Stimulated activated CD4-positive, alpha-beta T cell treated with anti-CD3 and anti-CD28 coated beads, Interleukin-15, amount 100 ng/mL, for 48 hours (primary cell): Measurements from ENCODE around the gene URM1.

Experiments used
- DNase-seq, 2 donors: peaks; one replicate each; pipeline ENCODE4 v3.0.0-alpha.2; 2020; ENCODE audit warnings: low read depth in 2 of 2

URM1 gene

DNA sequence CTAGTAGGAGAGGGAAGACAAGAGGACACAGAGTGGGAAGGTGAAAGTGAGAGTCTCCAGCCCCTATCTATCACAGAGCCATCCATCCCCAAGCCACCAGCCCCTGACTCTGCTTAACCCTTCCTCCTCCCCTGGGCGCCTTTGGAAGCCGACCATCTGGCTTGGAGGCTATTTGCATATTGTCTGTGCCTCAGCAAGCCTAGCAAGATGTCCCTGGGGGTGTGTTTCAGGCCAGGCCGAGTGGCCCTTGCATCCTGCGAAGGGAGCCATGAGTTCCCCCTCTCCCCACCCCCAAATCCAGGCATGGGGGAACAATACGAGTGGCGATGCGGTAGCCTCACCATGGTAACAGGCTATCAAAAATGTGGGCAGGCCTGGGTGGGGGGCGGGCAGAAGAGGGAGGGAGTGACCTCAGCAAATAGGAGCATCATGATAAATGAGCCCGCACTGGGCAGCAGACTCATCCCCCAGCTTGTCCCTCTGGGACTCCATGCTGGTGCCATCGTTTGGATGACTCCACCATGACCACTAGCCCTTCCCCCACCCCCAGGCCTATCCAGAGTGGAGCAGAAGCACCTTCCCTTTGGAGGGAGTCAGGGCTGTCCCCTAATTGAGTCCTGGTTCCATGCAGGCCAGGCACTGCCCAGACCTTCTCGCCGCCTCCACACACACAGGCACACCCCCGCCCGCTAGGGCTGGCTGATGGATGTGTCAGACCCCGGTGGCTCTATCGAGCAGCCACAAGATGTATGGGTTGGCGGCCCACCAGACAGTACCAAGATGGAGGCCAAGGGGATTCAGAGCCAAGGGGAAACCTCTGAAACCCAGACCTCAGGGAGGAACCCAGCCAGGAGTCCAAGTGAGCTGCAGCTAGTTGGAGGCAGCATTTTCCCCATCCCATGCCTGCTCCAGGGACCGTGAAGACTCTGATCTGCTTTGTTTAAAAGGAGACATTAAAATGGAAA is 14.6 kb downstream of the URM1 start:
- DNase-seq, result no peak

DNA sequence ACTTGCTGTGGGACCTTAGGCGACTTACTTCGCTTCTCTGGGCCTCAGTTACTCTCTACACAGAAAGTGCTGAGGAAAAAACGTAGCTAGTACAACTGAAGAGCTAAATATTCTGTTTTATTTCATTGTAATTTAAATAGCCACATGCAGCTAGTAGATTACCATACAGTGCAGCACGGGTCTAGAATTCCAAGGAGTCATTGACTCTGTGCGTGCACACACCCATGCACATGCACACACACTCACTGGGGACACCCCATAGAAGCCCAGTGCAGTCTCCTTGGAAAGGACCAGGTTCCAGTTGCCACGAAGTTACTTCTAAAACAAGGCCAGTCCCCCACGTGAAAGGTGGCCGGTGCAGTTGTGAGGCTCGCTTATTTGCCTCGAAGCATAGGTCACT is 17.0 kb downstream of the URM1 start:
- DNase-seq, result no peak

DNA sequence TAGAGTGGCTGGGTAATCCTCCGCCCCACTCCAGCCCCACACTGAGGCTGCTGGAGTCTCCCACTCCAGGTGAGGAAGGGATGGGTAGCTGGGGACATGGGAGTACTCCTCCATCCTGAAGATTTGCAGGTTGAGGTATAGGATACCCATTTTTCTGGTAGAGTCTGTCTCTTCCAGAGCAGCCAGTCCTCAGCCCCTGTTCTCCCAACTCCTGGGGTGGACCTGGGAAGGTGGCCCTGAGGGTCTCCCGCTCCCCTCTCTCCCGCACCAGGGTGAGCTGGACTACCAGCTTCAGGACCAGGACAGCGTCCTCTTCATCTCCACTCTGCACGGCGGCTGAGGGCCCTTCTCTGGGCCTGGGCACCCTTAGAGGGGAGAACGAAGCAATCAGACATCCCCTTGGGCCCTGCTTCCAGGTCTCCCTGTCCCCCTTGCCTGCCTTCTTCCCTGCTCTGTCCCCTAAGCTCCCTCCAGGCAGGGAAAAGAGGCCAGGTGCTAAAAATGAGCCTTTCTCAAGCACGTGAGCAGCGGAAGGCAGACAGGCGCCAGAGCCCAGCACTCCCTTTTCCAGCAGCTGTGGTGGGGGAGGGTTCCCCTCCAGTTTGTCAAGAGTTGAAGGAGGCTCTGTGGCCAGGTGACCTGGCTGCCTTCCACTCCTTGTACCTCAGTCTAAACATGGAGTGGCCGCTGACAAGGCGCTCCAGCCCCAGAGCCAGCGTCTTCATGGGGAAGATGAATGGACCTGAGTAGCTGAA is 18.4 kb downstream of the URM1 start:
- no peak for DNase-seq

DNA sequence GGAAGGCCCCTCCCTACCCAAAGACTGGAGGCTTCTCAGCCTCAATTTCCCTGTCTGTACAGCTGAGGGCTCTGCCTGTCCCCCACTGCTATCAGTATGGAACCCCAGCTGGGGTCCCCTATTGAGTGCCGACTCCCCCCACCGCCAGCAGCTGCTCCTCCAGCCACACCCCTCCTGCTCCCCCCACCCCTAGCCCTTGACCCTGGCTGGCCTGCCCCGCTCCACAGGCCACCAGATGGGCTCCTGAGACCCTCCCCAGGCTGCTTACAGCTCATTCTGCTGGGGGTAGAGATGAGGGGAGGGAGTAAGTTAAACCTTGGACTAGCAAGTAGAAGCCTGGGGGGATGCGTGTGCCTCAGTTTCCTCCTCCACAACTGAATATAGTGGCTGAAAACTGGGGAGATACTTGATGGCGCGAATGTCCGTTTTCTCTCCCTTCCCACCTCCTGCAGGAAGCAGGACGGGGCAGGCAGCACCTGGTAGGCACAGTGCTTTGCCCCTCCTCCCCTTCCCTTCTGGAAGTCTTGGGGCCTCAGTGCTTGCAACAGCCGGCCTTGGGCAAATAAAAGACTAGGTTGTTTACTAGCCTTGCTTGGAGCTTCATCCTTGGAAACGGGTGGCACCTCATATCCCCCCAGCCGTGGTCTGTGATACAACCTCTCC is 19.1 kb downstream of the URM1 start:
- no peak for DNase-seq

DNA sequence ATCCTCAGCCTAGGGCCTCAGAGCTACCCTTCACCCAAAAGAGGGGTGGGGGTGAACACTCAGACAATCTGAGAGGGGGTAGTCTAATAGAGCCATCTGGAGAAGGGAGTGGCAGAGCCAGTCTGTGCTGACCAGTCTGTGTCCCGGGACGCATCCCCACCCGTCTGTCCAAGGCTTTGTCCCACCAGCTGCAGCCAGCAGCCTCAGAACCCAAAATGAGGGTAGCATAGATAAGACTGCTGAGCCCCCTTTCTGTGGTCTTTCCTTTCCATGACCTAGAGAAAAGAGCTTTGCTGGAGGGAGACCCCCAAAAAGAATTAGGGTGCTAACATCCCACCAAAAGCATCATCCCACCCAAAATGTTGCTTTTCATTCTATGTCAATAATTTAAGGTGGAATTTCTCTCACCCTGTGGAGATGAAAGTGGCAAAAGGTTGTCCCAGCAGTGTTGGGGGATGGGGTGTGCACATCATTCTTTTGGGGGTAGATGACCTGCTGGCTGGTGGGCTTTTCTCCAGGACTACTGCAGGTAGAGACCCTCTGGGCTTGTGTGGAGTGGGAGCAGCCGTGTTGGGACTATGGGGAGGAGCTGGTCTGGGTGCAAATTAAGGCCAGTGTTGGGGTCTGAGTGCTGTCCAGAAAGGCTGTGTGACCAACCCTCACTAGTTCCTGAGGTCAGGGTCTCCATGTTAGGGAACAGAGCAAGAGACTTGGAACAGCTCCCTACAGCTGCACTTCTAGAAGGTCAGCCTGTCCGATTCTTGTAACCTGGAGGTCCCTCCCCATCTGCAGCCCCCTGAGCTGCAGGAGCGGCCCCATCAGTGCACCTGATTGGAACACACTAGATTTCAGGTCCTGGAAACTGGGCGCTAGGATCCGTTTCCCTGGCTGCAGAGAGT is 19.9 kb downstream of the URM1 start:
- no peak for DNase-seq

DNA sequence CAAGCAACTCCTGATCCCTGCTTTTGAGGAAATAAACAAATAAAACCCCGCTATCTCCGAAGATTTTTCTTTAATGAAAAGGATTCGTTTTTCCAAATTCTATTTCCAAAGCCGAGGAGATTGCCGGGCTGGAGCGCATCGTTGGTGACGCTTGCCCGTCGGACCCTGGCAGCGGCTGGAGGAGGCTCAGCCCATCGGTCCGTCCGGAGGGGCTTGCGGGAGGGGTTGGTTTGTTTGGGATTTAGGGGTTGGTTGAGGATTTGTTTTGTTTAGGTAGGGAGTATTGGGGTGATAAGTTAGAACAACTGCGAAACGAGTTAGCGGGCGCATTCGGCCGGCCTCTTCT is 20.8 kb downstream of the URM1 start:
- no peak for DNase-seq

DNA sequence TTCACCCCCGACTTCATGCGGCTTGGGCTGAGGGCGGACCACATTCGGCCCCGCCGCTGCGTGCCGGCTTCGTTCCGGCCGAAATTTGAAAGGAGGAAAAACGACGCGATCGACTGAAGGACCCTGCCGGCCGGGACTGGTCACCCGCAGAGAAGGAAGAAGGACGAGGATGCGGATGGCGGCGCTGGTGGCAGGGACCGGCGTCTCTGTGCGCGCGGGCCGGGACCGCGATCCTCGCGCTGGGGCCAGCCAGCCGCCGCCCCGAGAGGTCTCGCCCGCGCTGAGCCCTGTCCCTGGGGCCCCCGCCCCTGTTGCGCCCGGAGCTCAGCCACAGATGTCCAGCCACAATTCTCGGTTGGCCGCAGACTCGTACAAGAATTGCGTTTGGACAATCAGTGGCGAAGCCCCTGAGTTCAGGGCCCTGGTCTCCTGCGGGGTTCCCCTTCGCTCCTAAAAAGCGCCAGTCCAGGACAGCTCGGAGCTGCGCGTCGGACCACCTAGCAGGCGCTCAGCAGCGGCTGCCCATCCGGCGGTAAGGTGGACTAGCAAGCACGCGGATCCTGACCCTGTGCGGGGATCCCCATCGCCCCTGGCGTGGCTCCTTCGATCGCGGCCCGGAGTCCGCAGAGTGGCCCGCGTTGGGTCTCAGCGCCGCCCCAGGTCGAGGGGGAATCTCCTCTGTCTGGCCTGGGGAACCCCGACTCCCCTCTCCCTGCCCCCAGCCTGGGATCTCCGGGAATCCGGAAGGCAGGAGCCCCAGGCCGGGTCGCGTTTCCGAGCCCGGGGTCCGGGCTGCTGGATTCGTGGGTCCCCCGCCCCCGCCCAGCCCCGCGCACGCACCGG is 21.3 kb downstream of the URM1 start:
- DNase-seq, result no peak

DNA sequence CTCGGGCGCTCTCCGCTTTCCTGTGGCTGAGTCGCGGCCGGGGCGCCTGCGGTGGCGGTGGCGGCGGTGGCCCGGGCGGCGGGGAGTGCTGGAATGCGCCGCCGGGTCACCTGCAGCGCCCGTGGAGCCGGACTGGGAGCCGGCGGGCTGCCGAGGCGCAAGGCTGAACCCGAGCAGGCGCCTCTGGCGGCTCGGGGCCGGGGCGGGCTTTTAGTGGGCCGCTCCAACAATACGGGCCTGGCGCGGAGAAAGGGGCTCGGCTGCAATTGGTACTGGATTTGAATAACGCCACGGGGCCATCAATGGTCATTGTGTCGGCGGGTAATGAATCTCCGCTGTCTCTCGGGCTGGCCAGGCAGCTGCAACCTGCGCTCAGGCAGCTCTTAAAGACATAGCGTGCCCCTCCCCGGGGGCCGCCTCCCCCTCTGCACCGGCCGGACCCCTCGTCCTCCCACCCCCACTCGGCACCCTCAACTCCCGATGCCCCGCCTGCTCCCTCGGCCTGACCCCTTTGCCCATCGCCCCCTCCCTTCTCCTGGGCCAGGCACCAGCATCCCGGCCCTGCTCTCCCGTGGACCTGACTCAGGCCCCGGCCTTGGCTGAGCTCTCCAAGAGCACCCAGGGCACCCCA is 22.1 kb downstream of the URM1 start:
- no peak for DNase-seq

DNA sequence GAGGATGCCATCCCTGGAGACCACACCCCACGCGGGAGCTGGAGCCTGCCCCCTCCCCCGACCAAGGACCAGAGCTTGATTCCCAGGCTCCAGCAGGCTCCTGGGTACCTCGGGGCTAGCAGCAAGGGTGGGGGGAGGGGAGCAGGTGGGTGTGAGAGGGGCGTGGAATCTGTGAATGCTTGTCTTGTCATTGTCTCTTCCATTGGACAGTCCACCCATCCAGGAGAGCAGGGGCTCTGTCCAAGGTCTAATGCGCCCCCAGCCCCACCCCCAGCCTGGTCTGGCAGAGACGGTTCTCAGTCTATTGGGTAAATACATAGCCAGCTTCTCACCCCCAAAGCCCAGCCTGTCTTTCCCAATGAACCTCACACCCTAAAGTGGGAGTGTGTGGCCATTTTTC is 22.8 kb downstream of the URM1 start:
- no peak for DNase-seq

DNA sequence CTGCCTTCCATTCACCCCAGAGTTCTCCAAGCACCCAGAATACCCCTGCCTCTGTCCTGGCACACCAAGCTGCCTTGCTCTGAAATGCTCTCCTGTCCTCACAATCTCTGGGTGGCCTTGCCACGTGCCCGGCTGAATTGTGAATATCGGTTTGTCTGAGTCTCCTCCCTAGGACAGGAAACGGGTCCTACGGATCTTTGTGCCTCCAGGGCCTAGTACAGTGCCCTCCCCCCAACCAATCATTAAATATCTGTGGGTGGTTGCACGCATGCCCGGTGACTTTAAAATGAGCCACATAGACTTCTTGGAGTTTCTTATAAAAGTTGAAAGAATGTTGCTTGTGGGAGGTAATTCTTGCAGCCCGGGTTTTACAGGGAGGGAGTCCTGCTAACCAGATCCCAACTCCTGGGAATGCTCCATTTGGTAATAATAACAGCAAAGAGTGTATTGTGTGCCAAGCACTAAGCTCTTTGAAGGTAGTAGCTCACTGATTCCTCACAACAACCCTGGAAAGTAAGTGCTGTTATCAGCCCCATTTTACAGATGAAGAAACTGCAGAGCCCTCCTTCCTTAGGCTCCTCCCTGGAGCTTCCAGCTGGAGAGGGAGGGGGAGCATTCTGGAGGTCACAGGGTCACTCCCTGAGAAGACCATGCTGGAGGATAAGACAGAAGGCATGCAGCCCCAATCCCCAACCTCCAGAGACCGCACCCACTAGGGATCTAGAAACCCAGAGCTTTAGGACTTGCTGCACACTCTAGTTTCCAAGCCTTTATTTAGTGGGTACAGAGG is 23.4 kb downstream of the URM1 start:
- DNase-seq, result no peak

DNA sequence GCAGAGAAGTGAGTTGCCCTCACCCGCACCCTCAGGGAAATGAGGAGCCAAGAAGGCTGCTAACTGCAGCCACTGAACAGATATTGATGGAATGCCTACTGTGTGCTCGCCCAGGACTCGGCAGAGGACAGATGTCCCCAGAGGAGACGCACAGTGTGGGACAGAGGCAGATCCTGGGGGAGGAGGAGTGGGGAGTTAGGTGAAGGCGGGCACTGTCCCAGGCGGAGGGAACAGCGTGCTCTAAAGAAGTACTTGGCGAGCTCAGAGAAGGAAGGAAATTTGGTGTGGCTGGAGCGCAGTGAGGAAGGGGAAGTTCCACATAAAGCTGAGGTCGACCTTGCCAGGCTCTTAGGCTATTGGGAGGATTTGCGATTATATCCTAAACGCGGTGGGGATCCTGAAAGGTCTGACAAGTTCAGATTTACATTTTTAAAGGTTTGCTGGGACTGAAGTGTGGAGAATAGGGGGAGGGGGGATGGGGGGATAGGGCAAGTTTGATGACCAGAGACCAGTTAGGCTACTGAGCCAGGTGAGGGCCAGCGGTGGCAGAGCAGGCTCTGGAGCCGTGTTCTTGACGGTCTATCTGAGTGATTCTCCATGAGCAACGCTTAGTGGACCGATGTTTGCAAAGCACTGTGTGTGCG is 25.9 kb downstream of the URM1 start:
- DNase-seq, result no peak

DNA sequence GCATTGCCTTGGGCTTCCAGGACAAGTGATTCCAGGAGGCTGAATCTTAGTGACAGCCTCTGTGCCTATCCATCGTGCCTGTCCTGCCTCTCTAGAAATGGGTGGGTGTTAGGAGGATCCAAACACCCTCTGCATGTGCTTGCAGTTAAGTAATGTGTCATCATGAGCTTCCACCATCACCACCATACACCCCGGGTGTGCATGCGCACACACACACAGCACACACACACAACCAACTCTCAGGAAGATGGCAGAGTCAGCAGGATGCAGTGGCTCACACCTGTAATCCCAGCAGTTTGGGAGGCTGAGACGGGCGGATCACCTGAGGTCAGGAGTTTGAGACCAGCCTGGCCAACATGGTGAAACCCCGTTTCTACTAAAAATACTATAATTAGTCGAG is 26.7 kb downstream of the URM1 start:
- DNase-seq, result no peak

DNA sequence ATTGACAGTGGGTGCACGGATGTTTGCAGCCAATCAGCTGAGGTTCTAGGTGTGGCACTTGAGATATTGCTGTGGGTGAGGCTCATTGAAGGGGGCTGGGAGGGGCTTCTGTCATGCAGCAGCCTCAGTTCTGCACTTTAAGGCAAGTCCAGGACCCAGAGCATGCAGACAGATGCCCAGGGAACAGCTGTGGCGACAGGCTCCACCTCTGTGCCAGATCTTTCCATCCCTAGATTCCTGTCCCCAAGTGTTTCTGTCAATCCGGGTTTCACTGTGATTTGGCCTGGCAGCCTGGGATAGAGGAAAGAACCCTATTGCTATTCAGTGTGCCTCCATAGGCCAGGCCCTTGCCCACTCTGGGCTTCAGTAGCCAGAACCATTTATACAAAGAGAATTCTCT is 28.7 kb downstream of the URM1 start:
- DNase-seq, result no peak

DNA sequence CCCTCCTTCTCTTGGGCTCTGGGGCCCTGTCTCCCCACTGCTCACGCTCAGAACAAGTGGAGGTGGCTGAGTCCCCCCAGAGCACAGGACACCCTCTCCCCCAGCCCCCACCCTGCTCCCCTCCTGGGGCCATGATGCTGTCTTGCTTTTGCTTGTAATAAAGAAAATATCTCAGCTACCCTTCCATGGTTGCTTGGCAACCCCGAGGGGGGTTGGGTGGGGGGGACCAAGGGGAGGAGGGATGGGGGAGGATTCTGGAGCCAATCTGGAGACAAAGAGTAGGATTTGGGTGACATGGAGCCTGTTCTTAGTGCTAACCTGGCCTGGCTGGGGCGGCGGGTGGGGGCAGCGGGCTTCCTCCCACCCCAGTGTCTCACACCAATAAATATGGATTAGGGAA is 33.4 kb downstream of the URM1 start:
- no peak for DNase-seq

DNA sequence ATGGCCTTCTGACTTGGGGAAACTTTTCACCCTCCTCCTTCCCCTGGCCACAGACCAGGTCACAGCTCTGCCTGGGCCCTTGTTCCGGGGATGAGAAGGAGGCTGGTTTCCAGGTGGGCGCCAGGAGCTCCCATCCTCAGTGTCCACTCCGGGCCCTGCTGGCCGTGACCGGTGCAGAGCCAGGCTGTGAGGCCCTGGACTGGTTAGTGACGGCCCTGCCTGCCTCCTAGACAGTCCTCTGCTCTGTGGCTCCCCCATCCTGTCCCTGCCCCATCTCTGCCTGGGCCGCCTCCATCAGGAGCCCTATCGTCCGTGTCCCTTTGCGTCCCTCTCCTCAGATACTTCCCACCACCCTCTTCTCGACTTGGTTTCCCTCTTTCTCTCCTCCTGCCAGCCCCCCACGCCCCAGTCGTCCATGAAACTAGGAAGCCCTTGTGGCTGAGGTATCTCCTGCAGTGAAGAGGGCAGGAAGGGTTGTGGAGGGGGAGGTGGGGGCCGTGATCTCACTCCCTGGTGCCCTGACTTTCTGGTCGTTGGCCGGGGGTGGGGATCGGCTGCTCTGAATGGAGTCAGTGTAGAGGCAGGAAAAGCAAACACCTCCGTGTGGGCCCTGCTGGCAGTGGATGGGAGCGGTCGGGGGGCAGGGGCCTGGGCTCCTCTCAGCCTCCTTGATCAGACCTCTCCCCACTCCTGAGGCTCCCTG is 34.1 kb downstream of the URM1 start:
- DNase-seq, result no peak

DNA sequence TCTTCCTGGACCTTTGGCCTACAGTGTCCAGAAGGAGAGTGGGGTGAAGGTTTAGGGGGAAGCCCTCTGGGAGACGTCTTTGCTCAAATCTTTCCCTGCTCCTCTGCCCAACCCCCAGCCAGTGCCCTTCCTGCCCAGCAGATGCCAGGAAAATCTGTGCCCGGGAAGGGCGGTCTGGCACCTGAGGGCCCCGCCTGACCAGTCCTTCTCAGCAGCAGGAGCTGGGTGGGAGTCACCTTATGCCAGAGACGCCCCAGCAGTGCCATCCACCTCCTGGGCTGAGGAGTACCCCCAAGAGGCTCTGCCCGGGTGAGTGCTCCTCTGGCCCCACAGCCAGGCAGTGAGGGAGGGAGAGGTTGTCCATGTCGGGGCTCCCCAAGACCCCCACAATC is 34.6 kb downstream of the URM1 start:
- no peak for DNase-seq

DNA sequence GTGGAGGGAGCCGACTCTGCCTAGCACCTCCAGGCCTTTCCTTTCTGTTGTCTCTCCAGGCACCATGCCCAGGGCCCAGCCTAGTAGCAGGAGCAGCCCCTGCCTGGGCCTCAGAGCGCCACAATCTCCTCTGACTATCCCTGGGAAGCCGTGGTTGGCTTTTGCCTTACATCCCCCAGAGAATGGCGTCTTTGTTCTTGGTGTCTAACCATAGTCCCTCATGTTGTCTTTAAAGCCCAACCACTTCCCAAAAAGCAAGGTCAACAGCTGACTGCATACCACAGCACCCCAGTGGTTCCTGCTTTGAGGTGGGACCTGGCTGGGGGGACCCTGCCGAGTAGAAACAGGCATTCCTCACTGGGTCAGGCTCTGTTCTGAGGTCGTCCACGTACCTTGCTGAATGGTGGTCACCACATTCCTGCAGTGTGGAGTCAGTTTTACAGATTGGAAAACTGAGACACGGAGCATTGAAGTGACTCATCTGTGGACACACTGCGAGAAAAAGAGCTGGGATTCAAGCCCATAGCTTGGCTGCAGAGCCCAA is 35.7 kb downstream of the URM1 start:
- no peak for DNase-seq

DNA sequence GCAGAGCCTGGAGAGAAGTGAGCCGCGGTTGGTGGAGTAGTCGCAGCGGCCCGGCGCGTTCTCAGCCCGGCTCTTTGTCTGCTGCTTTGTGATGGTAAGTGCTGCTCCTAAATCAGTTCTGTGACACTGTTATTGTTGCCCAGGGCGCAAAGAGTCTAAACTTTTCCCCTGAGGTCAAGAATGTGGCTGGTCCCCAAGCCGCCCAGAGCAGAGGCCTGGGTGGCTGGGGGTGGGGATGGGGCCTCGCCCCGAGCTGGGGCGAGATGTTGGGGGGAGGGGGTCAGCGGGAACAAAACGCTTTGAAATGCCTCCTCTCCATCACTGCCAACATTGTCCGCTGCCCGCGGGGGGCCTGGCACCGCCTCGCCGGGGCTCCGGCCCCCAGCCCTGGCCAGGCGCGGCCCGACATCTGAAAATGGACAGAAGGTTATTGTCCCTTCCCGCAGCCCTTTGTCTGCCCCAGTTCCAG is 37.8 kb downstream of the URM1 start:
- DNase-seq, result no peak
